Measurements from ENCODE around the gene ALOX15B. TPM values are rescaled to one million over a fixed set of nuclear protein-coding genes. Genes with fewer than 3 reads are reported as not detected.
"Not testable (repeated sequence)": the region's sequence is repeated elsewhere in the genome, so short reads cannot be mapped to it uniquely, and the experiment has no call there.

Gene ALOX15B
- total RNA-seq, 1 donor from 2014 or later: 0.16 TPM

DNA sequence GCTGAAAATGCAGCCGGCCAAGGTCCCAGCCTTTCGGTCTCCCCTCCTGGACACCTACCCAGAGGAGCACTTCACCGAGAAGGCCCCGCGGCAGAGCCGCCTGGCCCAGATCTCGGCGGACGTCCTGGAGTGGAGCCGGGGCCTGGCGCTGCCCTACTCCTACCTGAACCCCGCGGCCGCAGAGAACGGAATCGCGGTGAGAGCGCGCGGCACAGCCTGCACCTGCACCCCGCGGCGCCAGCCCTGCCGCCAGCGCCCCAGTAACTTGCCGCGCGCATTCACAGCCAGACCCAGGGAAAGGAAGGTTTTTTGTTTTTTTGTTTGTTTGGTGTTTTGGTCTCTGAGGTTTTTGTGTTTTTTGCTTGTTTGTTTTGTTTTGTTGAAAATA lies 33.5 kb downstream of the ALOX15B start:
- no peak for DNase-seq (ENCODE audit: missing footprints)
- intact Hi-C loops (cut with DNase I): loop anchor here (5.0 kb wide), 1 partner anchor 40 kb away; no protein-coding TSS in a partner anchor
- ATAC-seq: no peak

DNA sequence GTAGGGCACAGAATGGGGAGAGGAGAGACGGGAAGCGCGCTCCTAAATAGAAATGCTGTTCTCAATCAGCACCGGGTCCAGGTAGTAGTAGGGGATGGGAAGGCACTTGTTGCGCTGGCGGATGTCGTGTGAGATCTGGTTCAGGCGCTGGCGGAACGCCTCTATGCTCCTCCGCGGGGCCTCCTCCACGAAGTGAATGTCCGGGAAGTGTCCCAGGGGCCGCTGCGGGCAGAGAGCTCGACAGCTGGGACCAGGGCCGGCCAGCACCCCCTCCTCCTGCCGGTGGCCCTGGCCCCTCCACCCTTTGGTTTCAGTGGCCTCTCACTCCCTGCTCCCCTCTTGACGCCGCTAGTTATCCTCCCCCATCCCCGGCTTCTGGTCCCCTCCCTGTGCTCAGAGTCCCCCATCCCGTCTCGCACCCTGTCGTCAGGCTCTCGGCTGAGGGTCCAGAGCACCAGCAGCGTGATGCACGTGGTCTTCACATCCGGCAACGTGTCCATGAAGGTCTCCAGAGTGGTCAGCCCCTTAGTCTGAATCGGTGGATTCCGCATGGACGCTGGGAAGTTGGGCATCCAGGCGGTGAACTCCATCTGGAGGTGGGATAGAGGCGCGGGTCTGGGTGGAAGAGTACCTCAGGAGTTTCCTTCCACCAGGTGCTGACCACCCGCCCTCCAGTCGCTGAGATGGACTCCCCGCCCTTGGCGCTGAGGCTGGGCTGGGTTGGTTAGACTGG lies 34.0 kb downstream of the ALOX15B start:
- intact Hi-C loops (cut with DNase I): loop anchor here (5.0 kb wide), 1 partner anchor 39 kb away; no protein-coding TSS in a partner anchor
- ATAC-seq (no peak), DNase-seq (ENCODE audit: missing footprints) (no peak)

DNA sequence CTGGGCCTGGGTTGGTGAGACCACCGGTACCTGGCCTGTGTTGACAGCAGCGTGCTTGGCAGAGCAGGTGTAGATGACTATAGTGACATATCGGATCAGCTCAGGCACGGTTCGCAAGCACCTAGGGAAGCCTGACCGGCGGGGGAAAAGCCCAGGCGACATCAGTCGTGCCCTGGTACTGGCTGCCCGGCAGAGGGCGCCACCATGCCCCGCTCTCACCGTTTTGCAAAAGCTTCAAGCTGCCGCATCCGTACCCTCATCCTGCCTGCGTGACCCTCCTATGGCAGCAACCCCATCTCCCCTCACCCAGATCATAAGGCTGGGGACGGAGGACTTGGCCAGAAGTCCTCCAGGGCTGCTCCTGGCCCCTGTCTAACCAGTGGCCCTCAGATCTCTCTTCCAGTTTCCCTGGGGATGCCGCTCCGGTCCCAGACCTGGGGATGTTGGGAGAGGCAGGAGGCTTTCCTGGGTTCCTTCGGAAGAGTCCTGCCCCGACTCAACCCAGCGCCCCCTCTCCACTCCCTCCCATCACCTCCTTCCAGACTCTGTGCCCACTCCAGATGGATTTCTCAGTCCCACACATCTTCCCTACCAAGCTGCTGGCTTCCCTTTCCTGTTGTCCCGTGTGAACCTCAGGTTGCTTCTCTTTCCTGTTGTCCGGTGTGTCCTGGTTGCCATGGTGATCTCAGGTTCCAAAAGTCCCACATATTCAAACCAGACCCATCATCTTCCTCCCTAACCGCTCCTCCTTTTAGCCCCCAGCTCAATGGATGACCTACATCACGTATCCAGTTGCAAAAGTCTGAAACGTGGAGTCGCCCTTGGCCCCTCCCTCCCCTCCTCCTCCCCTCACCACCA lies 35.0 kb downstream of the ALOX15B start:
- DNase-seq (ENCODE audit: missing footprints): peak; percentile 87
- intact Hi-C loops (cut with DNase I): loop anchor here (5.0 kb wide), 1 partner anchor 38 kb away; no protein-coding TSS in a partner anchor

DNA sequence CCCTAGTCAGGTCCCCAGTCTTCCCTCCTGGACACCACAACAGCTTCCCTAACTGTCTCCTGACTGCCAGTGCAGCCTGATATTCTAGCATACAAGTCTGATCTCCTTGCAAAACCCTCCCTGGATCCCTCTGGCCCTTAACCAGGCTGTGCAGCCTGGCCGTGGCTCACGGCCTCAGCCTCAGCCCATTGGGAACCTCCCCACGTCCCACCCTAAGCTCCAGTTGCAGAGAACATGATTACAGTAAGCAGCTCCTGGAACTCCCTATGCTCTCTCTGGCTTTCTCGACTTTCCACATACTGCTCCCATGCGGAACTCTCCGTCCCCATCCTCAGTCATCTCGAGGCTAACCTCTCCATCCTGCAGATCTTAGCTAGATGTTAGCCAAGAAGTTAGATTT lies 35.7 kb downstream of the ALOX15B start:
- ATAC-seq (no peak), DNase-seq (ENCODE audit: missing footprints) (no peak)

More for the DNA sequence above, 35.0 kb downstream of the ALOX15B start:
- peak; percentile 59 for ATAC-seq

DNA sequence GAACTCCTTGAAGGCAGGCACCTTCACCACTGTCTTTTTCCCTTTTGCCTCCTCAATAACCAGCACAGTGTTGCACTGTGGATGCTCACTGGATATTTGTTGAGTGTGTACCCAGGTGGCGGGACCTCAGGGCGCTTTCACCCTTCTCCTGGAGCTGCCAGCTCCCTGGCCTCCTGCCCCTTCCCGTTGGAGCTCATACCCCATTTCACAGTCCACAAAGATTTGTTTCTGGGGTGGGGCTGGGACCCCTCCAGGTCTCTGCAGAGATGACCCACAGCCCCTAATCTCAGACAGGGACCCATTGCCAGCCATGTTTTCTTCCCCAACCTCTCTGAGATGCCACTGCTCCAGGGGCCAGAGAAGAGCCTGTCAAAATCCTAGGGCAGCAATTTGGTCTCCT lies 36.2 kb downstream of the ALOX15B start:
- intact Hi-C loops (cut with DNase I): no loop called here
- DNase-seq (ENCODE audit: missing footprints) (no peak), ATAC-seq (no peak)

More for the DNA sequence above, 35.7 kb downstream of the ALOX15B start:
- intact Hi-C loops (cut with DNase I): loop anchor here (5.0 kb wide), 1 partner anchor 38 kb away; no protein-coding TSS in a partner anchor

DNA sequence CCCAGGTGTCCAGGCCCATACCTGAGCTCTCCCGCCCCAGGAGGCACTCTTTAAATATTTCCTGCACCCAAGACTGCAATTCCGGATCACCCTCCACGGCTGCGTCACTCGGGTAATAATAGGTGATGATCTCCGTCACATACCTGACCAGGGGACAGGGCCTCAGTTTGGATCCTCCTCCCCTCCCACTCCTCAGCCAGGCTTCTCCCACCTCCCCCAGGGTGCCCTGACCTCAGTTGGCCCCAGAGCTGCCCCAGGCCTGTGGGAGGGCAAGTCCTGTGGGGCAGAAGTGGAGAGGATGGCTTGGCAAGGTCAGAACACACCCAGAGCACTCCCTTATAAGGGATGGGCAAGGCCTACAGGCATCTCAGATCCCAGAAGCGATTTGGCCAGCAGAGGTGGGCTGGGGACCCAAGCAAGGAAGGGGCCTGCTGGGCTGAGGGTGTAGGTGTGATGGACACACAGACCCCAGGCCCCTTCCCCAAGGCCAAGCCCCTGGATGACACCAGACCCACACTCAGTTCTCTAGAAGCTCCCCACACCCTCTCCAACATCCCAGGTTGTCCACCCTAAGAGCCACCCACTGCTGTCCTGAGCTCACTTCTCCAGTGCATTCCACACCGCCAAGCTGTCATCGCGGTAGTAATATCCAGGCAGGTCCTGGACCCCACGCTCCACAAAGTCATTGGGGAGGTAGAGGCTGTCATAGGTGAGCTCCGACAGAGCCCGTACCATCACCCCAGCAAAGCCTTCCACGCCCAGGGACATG lies 36.9 kb downstream of the ALOX15B start:
- intact Hi-C loops (cut with DNase I): no loop called here
- DNase-seq (ENCODE audit: missing footprints): no peak
- ATAC-seq: no peak

DNA sequence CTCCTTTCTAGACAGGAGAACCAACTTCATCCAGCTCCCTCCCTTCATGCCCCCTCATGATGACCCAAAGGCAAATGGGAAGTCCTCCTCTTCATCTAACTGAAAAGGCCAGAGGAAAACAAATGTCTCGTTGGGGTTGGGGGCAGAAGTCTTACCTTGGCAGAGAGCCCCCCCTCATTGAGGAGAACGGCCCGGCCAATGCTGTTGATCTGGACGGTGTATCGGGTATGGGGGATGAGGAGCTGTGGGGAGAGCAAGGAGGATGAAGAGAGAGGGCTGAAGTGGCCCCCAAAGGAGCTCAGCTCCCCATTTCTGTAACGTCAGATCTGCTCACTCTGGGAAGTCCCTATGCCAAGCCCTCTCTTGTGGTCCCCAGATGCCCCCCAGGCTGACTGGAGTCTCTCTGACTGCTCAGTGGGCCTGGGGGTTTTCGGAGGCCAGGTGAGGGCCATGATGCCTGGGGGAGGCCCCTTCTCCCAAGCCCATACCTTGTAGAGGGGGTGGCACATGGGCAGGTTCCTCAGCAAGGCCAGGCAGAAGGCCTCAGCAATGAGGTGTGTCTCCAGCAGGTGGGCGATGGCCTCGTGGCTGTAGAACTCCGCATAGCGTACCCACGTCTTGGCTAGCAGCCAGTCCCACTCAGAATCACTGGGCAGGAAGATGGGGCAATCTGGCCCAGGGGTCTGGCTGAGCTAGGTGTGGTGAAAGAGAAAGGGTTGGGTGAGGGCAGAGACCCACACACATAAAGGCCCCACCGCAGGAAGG lies 37.8 kb downstream of the ALOX15B start:
- intact Hi-C loops (cut with DNase I): no loop called here
- no peak for ATAC-seq
- no peak for DNase-seq (ENCODE audit: missing footprints)

DNA sequence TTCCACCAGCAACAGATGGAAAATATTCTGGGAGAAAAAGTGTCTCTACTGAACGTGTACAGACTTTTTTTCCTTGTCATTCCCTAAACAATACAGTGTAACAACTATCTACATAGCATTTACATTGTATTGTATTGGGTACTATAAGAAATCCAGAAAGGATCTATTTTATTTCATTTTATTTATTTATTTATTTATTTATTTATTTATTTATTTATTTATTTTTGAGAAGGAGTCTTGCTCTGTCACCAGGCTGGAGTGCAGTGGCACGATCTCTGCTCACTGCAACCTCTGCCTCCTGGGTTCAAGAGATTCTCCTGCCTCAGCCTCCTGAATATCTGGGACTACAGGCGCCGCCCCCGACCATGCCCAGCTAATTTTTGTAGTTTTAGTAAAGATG lies 39.1 kb downstream of the ALOX15B start:
- intact Hi-C loops (cut with DNase I); DNase-seq (ENCODE audit: missing footprints); ATAC-seq: not testable (repeated sequence)

DNA sequence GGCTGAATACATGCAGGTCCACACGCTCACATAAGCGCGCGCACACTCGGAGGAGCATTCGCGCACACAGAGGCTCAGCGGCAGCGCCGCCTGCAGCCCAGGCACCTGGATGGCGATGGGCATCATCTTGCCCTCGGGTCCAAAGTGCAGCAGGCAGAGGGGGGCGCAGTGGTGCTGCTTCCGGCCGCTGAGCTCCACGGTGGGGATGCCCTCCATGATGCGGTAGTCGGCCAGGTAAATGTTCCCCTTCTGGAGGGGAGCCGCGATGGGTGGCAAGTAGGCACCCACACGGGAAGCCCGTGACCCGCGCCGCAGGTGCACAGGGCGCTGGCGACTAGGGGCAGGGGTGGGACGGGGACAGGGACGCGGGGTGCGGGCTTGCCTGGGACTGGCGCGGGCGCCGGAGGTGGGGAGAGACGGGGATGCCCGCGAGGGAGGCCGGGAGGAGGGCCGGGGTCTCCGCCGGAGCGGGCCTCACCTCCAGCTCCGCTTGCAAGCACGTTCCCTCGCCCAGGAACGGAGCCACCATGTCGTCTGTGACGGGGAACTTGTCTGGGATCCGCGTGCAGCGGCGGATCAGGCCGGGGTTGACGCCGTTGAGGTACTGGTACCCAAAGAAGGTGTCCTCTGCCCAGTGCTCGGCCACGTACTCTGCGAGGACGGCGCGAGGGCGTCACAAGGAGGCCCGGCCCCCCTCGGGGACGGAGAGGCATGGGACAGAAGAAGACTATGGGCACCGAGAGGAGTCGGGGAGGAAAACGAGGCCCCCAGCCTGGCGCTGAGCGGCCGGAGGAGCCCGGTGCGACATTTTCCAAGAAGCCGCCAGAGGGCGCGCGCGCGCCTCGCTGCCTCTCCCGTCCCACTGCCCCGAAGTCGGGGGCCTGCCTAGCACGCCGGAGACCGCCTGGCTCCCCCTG lies 40.7 kb downstream of the ALOX15B start:
- DNase-seq (ENCODE audit: missing footprints): peak; percentile 87
- peak; percentile 90 for ATAC-seq
- intact Hi-C loops (cut with DNase I): no loop called here

DNA sequence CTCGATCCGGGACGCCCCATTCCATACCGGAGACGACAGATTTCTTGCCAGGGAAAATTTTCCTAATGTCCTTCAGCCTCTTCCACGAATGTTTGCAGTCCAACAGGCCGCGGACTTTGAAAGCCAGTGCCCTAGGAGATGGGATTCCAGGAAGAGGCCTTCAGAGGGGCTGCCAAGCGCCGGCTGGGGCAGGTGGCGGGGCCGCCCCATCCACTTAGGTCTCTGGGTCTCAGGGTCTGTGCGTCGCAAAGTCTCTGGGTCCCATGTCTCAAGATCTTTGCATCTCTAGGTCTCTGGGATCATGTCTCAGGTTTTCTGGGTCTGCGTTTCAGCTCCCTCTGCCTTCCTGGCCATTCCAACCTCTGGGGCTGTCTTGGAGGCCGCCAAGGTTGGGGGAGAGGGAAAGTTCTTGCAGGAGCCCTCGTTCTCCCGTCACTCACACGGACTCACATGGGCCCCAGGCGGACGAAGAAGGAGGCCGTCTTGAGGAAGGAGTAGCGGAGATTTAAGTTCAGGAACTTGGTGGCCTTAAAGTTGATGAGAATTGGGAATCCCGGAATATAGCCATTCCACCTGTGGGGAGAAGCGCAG lies 41.4 kb downstream of the ALOX15B start:
- peak; percentile 17 for ATAC-seq
- intact Hi-C loops (cut with DNase I): no loop called here
- DNase-seq (ENCODE audit: missing footprints): no peak

DNA sequence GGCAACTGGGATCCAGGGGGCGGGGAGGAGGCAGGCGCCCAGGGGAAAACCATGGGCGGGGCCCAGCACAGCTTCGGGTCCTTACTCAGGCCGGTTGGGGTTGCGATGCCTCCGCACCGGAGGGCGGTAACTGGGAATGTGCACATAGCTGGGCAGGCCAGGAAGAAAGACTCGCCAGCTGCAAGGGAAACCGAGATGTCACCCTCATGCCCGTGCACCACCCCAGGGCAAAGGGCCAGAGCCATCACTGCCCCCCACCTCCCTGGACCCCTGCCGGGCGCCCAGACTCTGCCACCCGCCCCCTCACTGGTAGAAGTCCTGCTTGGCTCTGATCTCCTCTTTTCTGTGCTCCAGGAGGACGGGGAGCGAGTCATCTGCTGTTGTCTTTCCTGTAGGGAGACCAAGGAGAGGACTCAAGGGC lies 42.0 kb downstream of the ALOX15B start:
- no peak for DNase-seq (ENCODE audit: missing footprints)
- ATAC-seq: no peak
- intact Hi-C loops (cut with DNase I): no loop called here

DNA sequence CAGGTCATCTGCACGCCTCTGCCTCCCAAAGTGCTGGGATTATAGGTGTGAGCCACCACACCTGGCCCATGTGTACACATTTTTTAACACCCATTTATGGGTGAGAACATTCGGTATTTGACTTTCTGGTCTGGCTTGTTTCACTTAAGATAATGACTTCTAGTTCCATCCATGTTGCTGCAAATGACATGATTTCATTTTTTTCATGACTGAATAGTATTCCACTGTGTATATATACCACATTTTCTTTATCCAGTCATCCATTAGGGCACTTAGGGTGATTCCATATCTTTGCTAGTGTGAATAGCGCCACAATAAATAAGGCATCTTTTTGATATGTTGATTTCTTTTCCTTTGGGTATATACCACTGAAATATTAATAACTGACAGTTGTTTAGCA lies 43.0 kb downstream of the ALOX15B start:
- ATAC-seq: no peak
- intact Hi-C loops (cut with DNase I): no loop called here
- DNase-seq (ENCODE audit: missing footprints): no peak

DNA sequence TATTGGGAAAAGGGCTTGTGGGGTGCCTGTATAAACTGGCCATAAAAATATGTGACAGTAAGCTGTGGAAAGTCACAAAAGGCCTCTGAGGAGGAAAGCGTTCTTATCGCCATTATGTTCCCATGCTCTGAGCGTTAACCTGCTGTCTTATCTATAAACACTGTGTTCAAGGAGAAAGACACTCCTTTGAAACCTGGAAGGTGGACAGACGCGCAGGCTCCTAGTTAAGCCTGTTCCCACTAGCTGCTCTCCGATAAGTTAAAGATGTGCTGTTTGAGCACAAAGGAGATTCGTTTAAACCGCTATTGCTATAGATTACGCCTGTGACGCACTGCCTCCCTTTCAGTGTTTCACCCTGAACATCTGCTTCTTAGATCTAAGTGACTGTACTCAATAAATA lies 43.4 kb downstream of the ALOX15B start:
- no peak for ATAC-seq
- DNase-seq (ENCODE audit: missing footprints): no peak
- intact Hi-C loops (cut with DNase I): no loop called here

DNA sequence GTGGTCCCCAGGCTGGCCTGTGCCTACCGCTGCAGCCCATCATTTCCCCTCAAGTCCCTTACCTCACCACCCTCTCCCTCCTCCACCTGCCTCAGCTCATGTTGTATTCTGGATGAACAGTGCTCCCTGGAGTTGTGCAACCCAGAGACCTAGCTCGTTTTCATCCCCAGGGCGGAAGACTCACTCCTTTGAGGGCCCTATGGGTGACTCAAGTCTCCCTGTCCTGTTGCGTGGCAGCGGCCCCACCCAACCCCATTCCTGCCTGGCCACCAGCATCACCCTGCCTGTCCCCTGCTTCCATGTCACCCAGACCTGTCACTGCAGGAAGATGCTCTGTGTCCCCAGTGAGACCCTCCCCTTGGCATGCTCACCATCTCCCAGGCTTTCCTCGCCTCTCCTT lies 45.4 kb downstream of the ALOX15B start:
- ATAC-seq (no peak), DNase-seq (ENCODE audit: missing footprints) (no peak)
- intact Hi-C loops (cut with DNase I): no loop called here

DNA sequence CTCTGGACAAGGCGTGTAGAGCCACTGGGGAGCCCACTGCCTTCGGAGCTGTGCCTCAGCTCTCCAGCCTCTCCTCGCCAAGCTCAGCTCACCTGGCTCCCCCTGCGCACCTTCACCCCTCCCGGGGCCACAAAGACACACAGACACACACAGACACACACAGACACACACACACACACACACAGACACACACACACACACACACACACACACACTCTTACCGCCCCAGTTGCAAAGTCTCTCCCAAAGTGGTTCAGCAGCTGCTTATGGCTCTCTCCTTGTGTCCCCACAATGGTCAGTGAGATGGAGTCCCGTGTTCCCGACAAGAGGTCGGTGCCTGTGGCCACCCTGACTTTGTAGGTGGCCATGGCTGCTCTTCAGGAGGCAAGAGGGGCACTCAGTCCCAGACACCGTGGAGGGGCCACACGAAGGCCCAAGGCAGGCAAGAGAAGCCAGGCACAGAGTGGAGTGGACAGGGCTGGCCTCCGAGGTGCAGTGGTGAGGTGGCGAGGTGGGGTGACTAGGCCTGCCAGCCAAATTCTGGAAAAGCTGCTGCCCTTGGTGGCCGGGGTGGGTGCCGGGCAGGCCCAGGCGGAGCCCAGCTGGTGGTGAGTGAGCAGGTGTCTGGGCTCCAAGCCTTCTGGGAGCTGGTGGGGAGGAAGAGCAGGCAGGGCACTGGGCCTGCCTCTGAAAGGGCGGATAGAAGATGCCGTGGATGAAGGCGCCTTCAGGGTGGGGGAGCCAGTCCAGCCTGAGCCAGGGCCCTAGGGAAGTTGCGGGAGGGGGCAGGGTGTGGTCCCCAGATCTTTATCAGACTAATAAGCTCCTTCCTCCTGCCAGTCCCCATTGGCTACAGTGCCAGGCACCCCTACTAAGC lies 48.5 kb downstream of the ALOX15B start, which contains the start of gene ALOX12B:
Gene ALOX12B (minus strand): TSS at position 642 of the 877 bp plus-strand sequence. CDS start 274 bp downstream, at position 368.
- intact Hi-C loops (cut with DNase I): no loop called here
- DNase-seq (ENCODE audit: missing footprints): no peak
- ATAC-seq: no peak

DNA sequence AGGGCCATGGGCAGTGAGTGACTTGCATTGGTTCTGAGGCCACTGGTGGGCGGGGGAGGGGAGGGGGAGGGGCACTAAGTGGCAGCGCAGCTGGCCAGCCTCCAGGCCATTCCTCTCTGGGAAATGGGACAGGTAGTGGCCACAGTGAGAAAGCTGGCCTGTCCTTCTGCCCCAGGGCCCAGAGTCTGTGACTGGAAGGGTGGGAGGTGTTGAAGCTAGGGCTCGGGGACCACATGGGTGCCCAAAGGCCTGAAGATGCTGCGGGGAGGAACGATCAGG lies 49.0 kb downstream of the ALOX15B start:
- ATAC-seq (no peak), DNase-seq (ENCODE audit: missing footprints) (no peak)
- intact Hi-C loops (cut with DNase I): no loop called here

Data from Right ventricle myocardium inferior (tissue), 1 donor.